SU-DHL-6 (cell line): ENCODE data around the gene TRIOBP.

Experiments used
- H2AFZ ChIP-seq: fragments of 200-600 bp; sonication (generic); 2 replicates; pipeline ENCODE4 v1.6.1; 2014; ENCODE audit warnings: low read depth, mild to moderate bottlenecking, moderate library complexity, mixed read lengths, antibody characterized with exemption, low read length; ENCODE audit not compliant: severe bottlenecking
- H3F3A ChIP-seq: fragments of 200-600 bp; shearing (Covaris generic); 2 replicates; pipeline ENCODE4 v1.6.0; 2016; ENCODE audit warnings: antibody characterized with exemption, mild to moderate bottlenecking; ENCODE audit not compliant: insufficient read depth
- H3K27ac ChIP-seq: fragments of 200-600 bp; sonication (generic); 2 replicates; pipeline ENCODE4 v1.5.1; 2016; ENCODE audit warnings: low read depth, mild to moderate bottlenecking, low read length, moderate library complexity, mixed read lengths
- H3K27me3 ChIP-seq: fragments of 200-600 bp; sonication (generic), shearing (Covaris generic); 2 replicates; pipeline ENCODE4 v1.6.0; 2014; ENCODE audit warnings: mild to moderate bottlenecking, low read length
- H3K36me3 ChIP-seq: fragments of 200-600 bp; sonication (generic); 2 replicates; pipeline ENCODE4 v1.6.1; 2014; ENCODE audit warnings: mild to moderate bottlenecking, low read length, mixed read lengths
- H3K4me2 ChIP-seq: fragments of 300-600, 200-600 bp; shearing (Covaris generic), sonication (generic); 2 replicates; pipeline ENCODE4 v1.6.0; 2014; ENCODE audit warnings: low read length, low read depth, mild to moderate bottlenecking; ENCODE audit not compliant: poor library complexity, severe bottlenecking
- H3K4me3 ChIP-seq: fragments of 200-600 bp; sonication (generic); 2 replicates; pipeline ENCODE4 v1.5.1; 2014; ENCODE audit warnings: antibody characterized with exemption, low read length, mild to moderate bottlenecking, mixed read lengths; ENCODE audit not compliant: insufficient read depth, poor library complexity, severe bottlenecking
- H3K79me2 ChIP-seq: fragments of 200-600 bp; sonication (generic); 2 replicates; pipeline ENCODE4 v1.6.1; 2014; ENCODE audit warnings: mild to moderate bottlenecking, low read length, moderate library complexity; ENCODE audit not compliant: insufficient read depth
- H3K9ac ChIP-seq: fragments of 200-600 bp; sonication (generic); 2 replicates; pipeline ENCODE4 v1.7.0; 2014; ENCODE audit warnings: mild to moderate bottlenecking, low read length
- H3K9me2 ChIP-seq: fragments of 200-600 bp; sonication (generic); replicated peaks from 2 replicates; pipeline ENCODE4 v1.6.1; 2014; ENCODE audit warnings: low read length; ENCODE audit not compliant: insufficient read depth
- H3K9me3 ChIP-seq: fragments of 200-600 bp; sonication (generic); 2 replicates; pipeline ENCODE4 v1.6.1; 2014; ENCODE audit warnings: low read length, mixed read lengths; ENCODE audit not compliant: insufficient read depth
- H4K20me1 ChIP-seq: fragments of 200-600 bp; sonication (generic); 2 replicates; pipeline ENCODE4 v1.6.1; 2014; ENCODE audit warnings: low read depth, mild to moderate bottlenecking, antibody characterized with exemption, low read length, moderate library complexity, mixed read lengths
- EZH2phosphoT487 ChIP-seq: fragments of 200-600 bp; sonication (generic), shearing (Covaris generic); conservative IDR thresholded peaks from 2 replicates; pipeline ENCODE4 v1.6.1; 2018; ENCODE audit warnings: mild to moderate bottlenecking, antibody characterized with exemption, low read length, moderate library complexity, mixed read lengths
- TF ChIP-seq, protein P1 (sequence below): fragments of 200-600 bp; sonication (generic); IDR thresholded peaks from one replicate; pipeline ENCODE4 v1.5.1; 2017; ENCODE audit warnings: antibody characterized with exemption, mild to moderate bottlenecking, low read length, moderate library complexity; ENCODE audit not compliant: insufficient read depth, poor library complexity, severe bottlenecking

The TRIOBP gene

DNA sequence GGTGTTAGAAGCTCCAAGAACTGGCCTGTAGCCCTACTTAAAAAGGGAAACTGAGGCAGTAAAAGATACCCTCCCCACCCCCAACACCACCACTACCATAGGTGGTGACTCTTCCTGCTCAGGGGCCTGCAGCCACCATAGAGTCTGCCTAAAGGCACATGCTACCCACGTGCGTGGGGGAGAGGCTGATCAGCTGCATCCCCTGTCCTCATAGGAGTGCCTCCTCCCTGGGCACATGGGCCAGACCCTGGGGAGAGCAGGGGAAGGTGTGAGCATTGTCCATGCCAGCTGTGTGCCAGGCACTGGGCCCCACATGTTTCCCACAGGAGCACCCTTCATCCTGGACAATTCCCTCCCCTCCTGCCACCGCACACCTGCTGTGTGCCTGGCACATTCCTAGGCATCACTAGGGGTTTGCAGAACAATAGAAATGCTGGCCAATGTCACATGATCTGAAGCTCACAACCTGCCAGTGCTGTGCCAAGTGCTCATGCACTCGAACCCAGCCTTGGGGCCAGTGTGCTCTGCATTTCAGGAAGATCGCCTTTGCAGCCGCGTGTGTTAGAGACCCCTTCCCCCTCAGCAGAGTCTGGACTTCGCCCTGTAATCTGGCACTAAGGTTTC is 69.2 kb downstream of the TRIOBP start:
- Histone ChIP-seq H2AFZ (no peak overlapping the region), H3K27ac (no peak overlapping the region), H3K36me3 (no peaks in the 10 kb centered on the region), H3K4me2 (no peak overlapping the region), H3K9me2 (no peaks in the 10 kb centered on the region), H4K20me1 (no peaks in the 10 kb centered on the region), H3F3A (no peaks in the 10 kb centered on the region), H3K9ac (no peak overlapping the region), H3K27me3 (no peaks in the 10 kb centered on the region), H3K79me2 (no peaks in the 10 kb centered on the region), H3K4me3 (no peak overlapping the region), H3K9me3 (no peaks in the 10 kb centered on the region)
- TF ChIP-seq EZH2phosphoT487, result no peak
- TF ChIP-seq, protein P1, sequence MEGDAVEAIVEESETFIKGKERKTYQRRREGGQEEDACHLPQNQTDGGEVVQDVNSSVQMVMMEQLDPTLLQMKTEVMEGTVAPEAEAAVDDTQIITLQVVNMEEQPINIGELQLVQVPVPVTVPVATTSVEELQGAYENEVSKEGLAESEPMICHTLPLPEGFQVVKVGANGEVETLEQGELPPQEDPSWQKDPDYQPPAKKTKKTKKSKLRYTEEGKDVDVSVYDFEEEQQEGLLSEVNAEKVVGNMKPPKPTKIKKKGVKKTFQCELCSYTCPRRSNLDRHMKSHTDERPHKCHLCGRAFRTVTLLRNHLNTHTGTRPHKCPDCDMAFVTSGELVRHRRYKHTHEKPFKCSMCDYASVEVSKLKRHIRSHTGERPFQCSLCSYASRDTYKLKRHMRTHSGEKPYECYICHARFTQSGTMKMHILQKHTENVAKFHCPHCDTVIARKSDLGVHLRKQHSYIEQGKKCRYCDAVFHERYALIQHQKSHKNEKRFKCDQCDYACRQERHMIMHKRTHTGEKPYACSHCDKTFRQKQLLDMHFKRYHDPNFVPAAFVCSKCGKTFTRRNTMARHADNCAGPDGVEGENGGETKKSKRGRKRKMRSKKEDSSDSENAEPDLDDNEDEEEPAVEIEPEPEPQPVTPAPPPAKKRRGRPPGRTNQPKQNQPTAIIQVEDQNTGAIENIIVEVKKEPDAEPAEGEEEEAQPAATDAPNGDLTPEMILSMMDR, result no peak

DNA sequence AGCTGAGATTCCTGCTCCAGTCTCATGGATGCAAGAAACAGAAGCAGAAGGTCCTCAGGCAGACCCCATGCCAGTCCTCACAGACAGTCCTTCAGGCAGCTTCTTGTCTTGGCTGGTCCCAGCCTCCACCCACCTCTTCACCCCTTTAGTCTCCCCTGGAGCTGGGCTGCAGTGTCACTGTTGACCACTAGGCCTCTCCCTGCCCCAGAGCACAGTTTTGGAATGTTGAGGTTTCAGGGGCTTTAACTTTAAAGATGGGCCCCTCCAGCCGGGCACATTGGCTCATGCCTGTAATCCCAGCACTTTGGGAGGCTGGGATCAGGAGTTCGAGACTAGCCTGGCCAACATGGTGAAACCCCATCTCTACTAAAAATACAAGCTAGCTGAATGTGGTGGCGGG is 71.4 kb downstream of the TRIOBP start:
- H3K9me3 ChIP-seq, result no peaks in the 10 kb centered on the region
- H3K9ac ChIP-seq, result no peak overlapping the region
- no peaks in the 10 kb centered on the region for H3K27me3 ChIP-seq
- TF ChIP-seq EZH2phosphoT487, result no peak
- H3K4me2 ChIP-seq, result no peak overlapping the region
- no peaks in the 10 kb centered on the region for H3K9me2 ChIP-seq
- H3K27ac ChIP-seq, result no peak overlapping the region
- H3K4me3 ChIP-seq, result no peak overlapping the region
- H2AFZ ChIP-seq, result no peak overlapping the region
- no peaks in the 10 kb centered on the region for H4K20me1 ChIP-seq
- H3F3A ChIP-seq, result no peaks in the 10 kb centered on the region
- H3K79me2 ChIP-seq, result no peaks in the 10 kb centered on the region
- H3K36me3 ChIP-seq, result no peaks in the 10 kb centered on the region

DNA sequence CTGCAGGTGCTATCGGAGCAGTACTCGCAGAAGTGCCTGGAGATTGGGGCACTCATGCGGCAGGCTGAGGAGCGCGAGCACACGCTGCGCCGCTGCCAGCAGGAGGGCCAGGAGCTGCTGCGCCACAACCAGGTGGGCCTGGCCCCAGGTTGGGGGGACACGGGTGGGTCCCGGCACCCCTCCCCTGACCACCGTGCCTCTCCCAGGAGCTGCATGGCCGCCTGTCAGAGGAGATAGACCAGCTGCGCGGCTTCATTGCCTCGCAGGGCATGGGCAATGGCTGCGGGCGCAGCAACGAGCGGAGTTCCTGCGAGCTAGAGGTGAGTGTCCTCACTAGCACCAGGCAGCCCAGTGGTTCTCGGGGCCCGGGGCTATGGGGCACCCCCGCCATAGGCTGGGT is 72.2 kb downstream of the TRIOBP start:
- Histone ChIP-seq H3K36me3 (no peaks in the 10 kb centered on the region), H3K9ac (no peak overlapping the region), H3K9me2 (no peaks in the 10 kb centered on the region), H3K4me2 (no peak overlapping the region), H3K79me2 (no peaks in the 10 kb centered on the region), H3K27me3 (no peaks in the 10 kb centered on the region), H3K27ac (no peak overlapping the region), H3K9me3 (no peaks in the 10 kb centered on the region), H3K4me3 (no peak overlapping the region), H2AFZ (no peak overlapping the region), H3F3A (no peaks in the 10 kb centered on the region), H4K20me1 (no peaks in the 10 kb centered on the region)
- TF ChIP-seq EZH2phosphoT487, result no peak
- TF ChIP-seq, protein P1, result no peak

DNA sequence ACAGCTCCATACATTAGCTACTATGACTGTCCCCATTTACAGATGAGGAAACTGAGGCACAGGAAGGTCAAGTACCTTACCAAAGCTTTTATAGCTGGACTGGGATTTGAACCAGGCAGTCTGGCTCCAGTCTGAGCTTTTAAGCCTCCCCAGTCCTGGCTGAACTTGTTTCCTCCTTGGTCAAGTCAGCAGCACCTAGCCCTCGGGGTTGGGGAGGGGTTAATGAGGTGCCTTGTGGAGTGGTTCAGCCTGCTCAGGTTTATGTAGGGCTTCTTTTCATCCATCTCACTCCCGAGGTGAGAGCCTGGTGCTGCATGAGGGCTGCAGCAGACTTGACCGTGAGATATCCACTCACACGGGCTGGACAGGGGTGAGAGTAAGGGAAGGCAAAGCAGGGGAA is 74.2 kb downstream of the TRIOBP start:
- Histone ChIP-seq H3K36me3 (no peaks in the 10 kb centered on the region), H3K27ac (no peak overlapping the region), H3K9me3 (no peaks in the 10 kb centered on the region), H3K27me3 (no peaks in the 10 kb centered on the region), H3K79me2 (no peaks in the 10 kb centered on the region), H4K20me1 (no peaks in the 10 kb centered on the region), H3F3A (no peaks in the 10 kb centered on the region), H3K4me3 (no peak overlapping the region), H3K4me2 (no peak overlapping the region), H3K9me2 (no peaks in the 10 kb centered on the region), H2AFZ (no peak overlapping the region), H3K9ac (no peak overlapping the region)
- TF ChIP-seq EZH2phosphoT487, result no peak
